Astrocyte of the spinal cord (primary cell): Measurements from ENCODE around the gene TMEM132D.

Experiments
- DNase-seq: peaks from one replicate; pipeline ENCODE4 v3.0.0; 2011; ENCODE audit warnings: low read depth, low spot score
- H3K4me3 ChIP-seq: 2 replicates; pipeline ENCODE4 v1.5.1; 2011; ENCODE audit warnings: low read depth, mild to moderate bottlenecking, low read length, moderate library complexity
- in situ Hi-C: cut with HindIII; loops from 2 replicates; pipeline ENCODE4 v1.10.0; 2017; ENCODE audit warnings: low sequenced_read_pairs
- TF ChIP-seq, protein P1 (sequence below): IDR thresholded peaks from 2 replicates; pipeline ENCODE4 v1.5.1; 2012; ENCODE audit warnings: low read depth, mild to moderate bottlenecking, low read length, inconsistent platforms

Gene TMEM132D

DNA sequence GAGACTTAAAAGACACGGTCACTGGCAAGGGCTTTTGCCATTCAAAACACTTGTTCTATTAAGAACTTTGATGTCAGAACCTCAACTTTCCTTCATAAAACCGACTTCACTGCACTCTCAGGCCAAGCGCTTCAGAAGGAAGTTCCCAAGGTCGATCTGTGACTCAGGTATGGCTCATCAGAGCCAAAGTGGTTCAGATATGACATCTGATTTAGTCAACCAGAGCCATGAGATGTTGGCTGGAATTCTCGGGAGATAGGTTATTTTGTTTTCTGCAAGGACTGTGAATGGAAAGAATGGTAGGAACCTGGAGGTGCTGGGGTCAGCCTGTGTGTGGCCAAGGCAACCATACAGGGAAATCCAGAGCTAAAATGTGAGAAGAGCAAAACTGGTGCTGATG lies 604.9 kb downstream of the TMEM132D start:
- in situ Hi-C loops: no loop called here
- no peak for DNase-seq
- no peak overlapping the region for H3K4me3 ChIP-seq
- TF ChIP-seq, protein P1, sequence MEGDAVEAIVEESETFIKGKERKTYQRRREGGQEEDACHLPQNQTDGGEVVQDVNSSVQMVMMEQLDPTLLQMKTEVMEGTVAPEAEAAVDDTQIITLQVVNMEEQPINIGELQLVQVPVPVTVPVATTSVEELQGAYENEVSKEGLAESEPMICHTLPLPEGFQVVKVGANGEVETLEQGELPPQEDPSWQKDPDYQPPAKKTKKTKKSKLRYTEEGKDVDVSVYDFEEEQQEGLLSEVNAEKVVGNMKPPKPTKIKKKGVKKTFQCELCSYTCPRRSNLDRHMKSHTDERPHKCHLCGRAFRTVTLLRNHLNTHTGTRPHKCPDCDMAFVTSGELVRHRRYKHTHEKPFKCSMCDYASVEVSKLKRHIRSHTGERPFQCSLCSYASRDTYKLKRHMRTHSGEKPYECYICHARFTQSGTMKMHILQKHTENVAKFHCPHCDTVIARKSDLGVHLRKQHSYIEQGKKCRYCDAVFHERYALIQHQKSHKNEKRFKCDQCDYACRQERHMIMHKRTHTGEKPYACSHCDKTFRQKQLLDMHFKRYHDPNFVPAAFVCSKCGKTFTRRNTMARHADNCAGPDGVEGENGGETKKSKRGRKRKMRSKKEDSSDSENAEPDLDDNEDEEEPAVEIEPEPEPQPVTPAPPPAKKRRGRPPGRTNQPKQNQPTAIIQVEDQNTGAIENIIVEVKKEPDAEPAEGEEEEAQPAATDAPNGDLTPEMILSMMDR: no peak

DNA sequence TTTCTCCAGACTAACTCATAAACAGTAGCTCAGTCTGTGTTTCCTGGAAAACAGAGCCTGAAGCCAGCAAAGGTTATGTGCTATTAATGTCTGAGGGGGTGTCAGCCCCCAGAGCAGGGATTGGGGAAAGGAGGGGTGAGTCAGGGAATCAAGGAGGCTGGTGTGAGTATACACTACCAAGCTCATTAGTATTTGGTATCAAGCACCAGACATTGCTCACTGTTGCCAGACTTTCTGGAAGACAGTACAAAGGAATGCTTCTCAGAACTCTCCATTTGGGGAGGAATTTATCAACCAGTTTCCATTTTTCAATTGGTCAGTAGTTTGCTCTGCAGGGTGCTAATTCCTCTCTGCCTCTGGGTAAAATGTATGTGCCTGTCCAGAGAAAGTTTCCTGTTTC lies 607.2 kb downstream of the TMEM132D start:
- TF ChIP-seq, protein P1: no peak
- in situ Hi-C loops: no loop called here
- no peak for DNase-seq
- H3K4me3 ChIP-seq: no peak overlapping the region

DNA sequence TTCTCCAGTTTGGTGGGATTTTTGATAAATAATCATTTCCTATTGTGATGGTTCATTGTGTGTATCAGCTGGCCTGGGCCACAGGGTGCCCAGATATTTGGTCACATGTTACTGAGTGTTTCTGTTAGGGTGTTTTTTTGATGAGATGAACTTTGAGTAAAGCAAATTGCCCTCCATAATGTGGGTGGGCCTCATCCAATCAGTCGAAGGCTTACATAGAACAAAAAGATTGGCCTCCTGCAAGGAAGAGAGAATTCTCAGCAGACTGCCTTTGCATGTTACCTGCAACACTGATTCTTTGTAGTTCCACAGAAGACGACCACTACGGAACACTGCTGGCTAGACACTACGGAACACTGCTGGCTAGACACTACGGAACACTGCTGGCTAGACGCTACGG lies 609.0 kb downstream of the TMEM132D start:
- in situ Hi-C loops: no loop called here
- TF ChIP-seq, protein P1: no peak
- no peak overlapping the region for H3K4me3 ChIP-seq
- DNase-seq: no peak

DNA sequence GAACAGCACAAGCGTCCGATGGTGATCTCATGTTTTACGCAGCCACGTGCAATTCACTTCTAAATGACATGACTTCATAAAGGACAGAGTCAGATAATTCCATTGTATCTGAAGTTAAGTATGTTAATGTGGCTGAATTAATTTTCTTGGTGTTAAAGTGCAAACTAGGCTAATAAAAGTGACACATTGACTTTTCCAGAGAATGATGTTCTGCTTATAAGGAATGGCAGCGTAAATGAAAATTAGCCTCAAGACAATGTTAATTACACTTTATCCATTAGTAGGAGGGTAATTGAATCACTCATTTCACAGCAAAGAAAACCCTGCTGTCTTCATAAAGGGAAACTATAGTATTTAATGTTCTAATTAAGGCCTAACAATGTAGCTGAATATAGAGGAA lies 624.1 kb downstream of the TMEM132D start:
- no peak for DNase-seq
- H3K4me3 ChIP-seq: no peak overlapping the region
- TF ChIP-seq, protein P1: no peak
- in situ Hi-C loops: no loop called here

DNA sequence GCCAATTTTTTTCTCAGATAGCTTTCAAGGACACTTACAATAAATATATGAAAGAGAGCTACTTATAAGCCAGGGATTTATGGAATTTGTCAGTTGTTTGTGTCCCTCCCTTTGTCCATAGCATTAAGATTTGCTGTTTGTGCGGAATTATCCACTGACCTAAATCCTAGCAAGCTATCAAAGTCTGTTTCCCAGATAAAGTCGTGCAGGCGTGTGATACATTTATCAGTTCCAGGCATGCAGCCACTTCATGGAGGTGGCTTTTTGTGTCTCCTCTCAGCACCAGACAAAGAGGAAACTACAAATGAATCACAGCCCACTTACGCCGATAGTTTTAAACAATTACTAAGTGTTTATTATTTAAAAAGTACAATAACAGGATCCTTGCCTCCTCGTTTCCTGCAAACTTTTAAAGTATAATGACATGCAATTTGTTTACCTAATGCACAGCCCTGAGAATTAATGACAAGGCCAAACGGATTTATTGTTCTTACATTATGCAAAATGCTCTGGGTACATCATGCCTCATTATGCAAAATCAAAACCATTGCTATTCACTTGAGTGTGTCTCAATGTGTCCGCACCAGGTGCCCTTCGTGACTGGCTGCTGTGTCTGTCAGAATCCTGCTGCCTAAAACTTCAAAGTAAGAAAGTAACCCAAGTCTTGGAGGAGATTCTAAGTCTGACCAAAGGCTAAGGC lies 627.3 kb downstream of the TMEM132D start:
- in situ Hi-C loops: no loop called here
- no peak for DNase-seq
- TF ChIP-seq, protein P1: no peak
- H3K4me3 ChIP-seq: no peak overlapping the region

DNA sequence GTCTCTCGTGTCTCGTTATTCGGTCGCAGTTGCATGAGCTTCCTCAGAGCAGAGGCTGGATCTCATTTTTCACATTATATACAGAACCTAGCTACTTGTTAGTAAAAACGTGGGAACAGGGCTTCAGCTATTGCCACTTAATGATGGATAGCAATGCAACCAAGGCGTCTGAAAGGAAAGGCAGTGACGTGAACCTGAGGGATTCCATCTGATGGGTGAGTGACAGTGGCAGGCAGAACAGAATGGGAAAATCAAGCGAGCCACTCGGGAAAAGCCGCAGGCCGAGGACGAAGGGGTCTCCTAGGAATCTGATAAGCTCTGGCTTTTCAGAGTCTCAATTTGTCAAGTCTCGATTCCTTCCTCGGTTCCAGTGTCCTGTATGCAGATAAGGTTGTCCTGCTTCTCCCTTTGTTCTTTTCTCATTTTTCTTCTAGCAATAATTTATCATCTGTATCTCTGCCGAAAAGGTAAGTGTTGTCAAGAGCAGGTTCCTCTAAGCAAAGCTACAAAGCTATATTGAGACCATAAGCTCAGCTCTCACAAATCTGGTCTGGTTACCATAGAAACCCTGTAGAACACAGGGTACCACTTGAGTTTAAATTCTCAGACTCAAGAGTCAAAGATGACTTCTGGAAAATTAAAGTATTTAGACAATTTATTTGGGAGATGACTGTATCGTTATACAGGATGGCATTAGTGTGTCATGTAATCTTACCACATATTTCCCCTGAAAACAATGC lies 633.9 kb downstream of the TMEM132D start:
- in situ Hi-C loops: no loop called here
- TF ChIP-seq, protein P1: no peak
- no peak overlapping the region for H3K4me3 ChIP-seq
- no peak for DNase-seq
